ENCODE results near the gene AGAP1.

AGAP1 gene

GRCh38 chr2:235958221-235958930 is 464.5 kb downstream of the AGAP1 start:
- DNase-seq = no peak

- no peak for DNase-seq
These were observed 465.1 kb downstream of the AGAP1 start for GRCh38 chr2:235958931-235959410.

GRCh38 chr2:235960011-235960715 is 466.3 kb downstream of the AGAP1 start:
- DNase-seq = no peak

- no peak for DNase-seq
These were observed 467.1 kb downstream of the AGAP1 start for GRCh38 chr2:235960716-235961640.

- no peak for DNase-seq
These were observed 467.9 kb downstream of the AGAP1 start for GRCh38 chr2:235961711-235962110.

GRCh38 chr2:235963853-235964577 is 470.2 kb downstream of the AGAP1 start:
- DNase-seq = no peak

- no peak for DNase-seq
These were observed 471.0 kb downstream of the AGAP1 start for GRCh38 chr2:235964787-235965390.

- DNase-seq = no peak
These were observed 472.6 kb downstream of the AGAP1 start for GRCh38 chr2:235966396-235966795.

GRCh38 chr2:235966932-235967757 is 473.3 kb downstream of the AGAP1 start:
- no peak for DNase-seq

GRCh38 chr2:235968155-235968554 is 474.3 kb downstream of the AGAP1 start:
- DNase-seq = no peak

GRCh38 chr2:235968616-235969324 is 474.9 kb downstream of the AGAP1 start:
- peak in 1 of 2 experiments; percentile 49 for DNase-seq

GRCh38 chr2:235970204-235971040 is 476.6 kb downstream of the AGAP1 start:
- DNase-seq = no peak

GRCh38 chr2:235976516-235976915 is 482.7 kb downstream of the AGAP1 start:
- DNase-seq = no peak

GRCh38 chr2:235976956-235977355 is 483.1 kb downstream of the AGAP1 start:
- no peak for DNase-seq

- no peak for DNase-seq
These were observed 483.6 kb downstream of the AGAP1 start for GRCh38 chr2:235977445-235977844.

GRCh38 chr2:235978022-235978421 is 484.2 kb downstream of the AGAP1 start:
- DNase-seq = no peak

GRCh38 chr2:235979037-235979436 is 485.2 kb downstream of the AGAP1 start:
- DNase-seq = no peak

- no peak for DNase-seq
These were observed 486.1 kb downstream of the AGAP1 start for GRCh38 chr2:235979753-235980435.

GRCh38 chr2:235981631-235982030 is 487.8 kb downstream of the AGAP1 start:
- no peak for DNase-seq
